GM18499 (cell line): Measurements from ENCODE around the gene BTBD8.
A peak's percentile ranks its signal among the peaks of the same experiment; 100 is the strongest.
"Not testable (repeated sequence)": the region's sequence is repeated elsewhere in the genome, so short reads cannot be mapped to it uniquely, and the experiment has no call there.

Experiments
- ATAC-seq: cut with Tn5 transposase; IDR thresholded peaks from one replicate; pipeline ENCODE4 v1.9.1; 2021; ENCODE audit warnings: moderate number of reproducible peaks; ENCODE audit not compliant: insufficient read depth, unreplicated experiment

BTBD8 gene

DNA sequence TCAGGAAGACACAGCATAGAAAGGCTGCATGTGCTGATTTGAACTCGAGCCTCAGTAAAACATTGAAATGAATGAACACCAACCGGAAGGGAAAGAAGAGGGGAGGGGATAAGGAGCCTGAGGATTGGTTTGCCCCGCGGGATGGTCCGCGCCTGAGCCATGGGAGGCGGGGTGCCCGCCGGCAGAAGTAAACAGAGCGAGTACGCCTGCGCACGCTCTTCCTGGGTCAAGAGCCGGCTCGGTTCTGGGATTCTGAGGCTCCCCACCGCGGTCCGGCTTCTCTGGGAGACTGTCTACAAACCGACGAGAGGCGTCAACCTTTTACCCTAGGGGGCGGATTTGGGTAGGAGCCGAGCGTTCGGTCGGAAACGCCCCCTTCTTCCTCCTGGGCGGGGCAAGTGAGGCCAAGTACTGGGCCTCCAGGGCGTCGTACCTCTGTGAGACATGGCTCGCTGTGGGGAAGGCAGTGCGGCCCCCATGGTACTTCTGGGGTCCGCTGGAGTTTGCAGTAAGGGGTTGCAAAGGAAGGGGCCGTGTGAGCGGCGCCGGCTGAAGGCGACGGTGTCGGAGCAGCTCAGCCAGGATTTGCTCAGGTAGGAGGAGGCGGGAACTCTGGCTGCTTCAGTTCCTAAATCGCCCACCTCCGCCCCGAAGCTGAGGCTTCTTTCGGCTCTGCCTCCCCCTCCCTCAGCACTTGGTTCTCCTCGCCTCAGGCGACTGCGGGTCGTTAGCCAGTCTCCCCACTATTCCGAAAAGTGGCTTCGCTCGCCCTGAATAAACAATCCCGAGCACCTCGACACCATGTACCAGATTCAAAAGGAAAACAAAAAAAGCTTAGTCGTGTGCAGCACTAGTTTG lies at the start of gene BTBD8:
Gene BTBD8, plus strand, starts transcription at position 218 of the 858 bp plus-strand sequence. Its CDS starts 227 bp downstream, at position 445.
- ATAC-seq, result peak; percentile 95

DNA sequence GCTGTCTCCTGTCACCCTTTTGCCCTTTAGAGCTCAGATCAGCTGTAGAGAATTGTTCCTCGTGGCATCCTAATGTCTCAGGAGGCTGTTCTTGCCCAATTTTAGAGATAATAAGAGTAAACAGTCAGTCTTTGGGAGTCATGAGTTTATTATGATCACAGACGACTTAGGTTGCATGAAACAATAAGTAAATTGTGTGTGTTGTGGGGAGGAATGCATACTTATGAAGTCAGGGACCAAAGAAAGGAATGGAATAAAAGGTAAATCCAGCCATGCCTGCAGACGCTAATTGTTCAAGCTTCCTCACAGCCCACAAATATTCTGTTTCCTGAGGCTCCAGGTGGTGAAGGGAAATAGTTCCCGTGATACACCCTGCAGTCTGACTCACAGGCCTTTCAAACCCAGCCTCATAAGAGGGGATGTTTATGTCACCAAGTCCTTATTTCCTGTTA lies 49.5 kb upstream of the BTBD8 start:
- no peak for ATAC-seq

DNA sequence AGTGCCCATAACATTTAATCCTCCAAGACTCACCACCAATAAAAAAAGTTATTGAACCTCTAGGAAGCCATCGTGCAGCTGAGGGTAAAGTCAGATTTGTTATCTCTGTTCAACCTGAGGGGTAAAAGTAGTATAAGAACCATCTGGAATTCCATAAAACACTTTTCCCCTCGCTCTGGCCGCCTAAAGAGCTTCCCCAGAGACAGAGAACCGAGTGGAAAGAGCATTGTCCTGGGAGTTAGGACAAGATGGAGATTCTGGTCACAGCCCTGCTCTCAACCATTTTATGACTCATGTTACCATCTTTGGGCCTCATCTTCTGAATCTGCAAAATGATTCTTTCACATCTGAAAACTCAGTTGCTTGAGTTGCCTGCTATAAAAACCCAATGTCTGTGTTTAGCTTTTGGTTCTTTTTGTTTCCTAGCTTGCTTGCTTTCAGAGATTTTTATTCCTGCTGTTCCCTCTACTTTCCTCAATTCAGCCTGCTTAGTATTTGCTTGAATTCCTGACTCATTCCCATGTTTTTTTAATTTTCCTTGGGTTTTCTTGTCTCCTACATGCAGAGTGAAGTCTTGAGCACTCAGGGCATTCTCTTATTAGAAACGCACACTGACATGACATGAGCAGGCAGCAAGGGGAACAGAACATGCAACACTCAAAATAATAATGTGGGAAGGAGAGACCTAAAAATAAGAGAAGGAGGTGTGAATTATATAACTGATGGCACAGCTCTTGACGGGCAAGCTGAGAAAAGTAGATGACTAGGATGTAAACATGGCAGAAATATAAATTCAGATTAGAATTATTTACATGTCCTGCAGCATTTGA lies 48.6 kb upstream of the BTBD8 start:
- ATAC-seq, result no peak

DNA sequence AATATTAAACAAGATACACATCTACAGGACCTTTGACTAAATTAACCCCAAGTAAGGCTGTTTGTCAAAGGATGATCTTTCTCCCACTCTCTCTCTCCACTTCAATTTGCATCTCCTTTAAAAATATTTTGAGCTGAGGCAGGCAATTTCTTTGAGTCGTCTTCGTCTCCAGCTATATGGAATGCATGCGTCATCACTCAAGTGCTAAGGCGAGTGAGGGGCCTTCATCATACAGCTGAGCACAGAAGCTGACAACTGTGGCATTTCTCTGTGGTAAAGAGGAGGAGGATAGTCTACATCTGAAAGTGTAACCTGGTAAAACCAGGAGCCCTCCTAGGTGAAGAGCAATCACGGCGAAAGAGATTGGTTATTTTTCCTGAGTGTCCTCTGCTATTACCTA lies 42.7 kb upstream of the BTBD8 start:
- ATAC-seq, result no peak

DNA sequence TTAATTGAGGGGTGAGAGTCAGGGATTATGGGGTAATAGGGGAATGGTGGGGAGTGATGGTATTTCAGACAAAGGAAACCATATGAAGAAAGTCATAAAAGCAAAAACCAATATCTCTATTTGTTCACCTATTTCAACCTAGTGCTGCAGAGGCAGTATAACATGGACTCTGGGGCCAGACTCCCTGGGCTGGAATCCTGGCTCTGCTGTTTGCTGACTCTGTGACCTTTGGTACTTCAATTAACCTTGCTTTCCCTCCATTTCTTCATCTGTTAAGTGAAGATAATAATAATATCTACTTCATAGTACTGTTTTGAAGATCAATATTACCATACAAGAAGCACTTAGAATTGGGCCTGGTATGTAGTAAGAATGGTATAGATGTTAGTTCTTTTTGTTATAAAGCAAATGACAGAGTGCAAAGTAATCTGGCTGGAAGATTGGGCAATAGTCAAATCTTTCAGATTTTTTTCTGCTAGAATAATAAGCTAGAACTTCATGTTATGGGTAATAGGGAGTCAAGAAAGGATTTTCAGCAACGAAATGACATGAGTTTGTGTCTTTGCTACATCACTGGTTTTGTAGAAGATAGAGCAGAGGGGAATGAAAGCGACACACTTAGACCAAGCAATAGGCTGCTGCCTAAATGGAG lies 41.3 kb upstream of the BTBD8 start:
- ATAC-seq, result no peak

DNA sequence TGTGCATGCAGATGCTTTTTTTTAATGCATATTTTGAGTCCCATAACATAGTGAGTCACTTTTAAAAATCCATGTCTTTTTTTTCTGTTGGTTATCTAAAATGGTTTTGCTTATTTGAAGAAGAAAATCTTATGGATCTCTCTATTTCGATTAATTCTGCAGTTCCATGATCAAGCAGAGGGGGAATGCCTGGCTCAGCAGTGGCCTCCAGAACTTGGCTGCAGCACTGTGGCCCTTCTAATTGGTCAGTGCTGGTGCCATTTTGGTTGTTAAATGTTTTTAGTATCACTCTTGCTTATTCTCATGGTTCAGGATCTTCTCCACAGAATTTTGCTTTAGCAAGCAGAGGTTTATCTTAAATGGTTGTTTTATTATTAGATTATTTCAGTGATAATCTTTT lies 39.2 kb upstream of the BTBD8 start:
- no peak for ATAC-seq

DNA sequence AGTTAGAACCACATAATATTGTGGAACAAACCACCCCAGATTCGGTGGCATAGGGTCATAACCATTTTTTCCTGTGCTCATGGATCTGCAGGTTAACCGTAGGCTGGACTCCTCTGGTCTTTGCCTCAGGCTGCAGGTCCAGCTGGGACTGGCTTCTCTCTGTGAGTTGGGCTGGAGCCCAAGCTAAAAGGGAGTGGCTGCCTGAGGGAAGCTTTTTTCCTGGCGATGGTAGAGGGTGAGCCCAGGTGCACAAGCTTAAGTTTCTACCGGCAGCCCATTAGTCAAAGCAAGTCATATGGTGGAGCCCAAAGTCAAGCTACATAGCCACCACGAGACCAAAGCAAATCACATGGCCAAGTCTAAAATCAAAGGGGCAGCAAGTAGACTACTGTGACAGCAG lies 36.5 kb upstream of the BTBD8 start:
- ATAC-seq, result no peak

DNA sequence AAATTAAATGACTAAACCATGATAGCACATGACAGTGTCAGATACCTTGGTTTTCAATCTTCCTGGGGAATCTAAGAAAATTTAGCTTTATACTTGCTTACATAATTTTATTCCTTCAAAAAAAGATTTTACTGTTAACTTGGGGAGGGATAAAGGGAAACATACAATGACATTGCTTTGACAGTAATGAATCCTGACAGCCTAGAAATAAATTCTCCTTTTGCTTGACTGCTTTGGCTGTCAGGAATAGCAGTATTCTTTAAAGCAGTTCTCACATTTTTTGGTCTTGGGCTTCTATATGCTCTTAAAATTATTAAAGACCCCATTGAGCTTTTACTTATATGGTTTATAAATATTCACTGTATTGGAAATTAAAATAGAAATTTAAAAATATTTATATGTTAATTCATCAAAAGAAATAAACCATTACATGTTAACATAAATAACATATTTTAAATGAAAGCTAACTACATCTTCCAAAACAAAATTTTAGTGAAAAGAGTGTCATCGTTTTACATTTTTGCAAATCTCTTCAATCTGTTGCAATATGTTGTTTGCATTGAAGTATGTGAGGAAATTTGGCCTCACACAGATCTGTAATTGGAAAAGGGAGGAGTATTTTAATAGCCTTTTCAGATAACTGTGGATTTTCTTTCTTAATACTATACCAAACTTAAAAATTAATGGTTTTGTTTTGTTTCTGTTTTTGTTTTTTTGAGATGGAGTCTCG lies 34.2 kb upstream of the BTBD8 start:
- no peak for ATAC-seq

DNA sequence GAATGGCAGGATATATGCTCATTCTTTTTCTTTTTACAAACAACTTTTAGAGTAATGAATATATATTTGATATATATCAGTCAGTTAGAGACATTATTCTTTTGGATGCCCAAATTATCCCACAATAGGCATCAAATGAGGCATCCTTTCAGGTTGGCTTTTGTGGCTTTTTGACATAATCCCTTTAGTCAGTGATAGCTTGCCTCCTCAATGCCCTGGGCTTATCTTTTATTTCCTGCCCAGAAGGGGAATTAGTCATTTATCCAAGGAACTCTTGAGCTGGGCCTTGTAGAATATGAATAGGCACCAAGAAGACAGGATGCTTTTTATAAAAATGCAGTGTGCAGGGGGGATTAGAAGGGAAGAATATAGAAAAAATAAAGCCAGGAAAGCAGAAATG lies 28.2 kb upstream of the BTBD8 start:
- ATAC-seq, result no peak

DNA sequence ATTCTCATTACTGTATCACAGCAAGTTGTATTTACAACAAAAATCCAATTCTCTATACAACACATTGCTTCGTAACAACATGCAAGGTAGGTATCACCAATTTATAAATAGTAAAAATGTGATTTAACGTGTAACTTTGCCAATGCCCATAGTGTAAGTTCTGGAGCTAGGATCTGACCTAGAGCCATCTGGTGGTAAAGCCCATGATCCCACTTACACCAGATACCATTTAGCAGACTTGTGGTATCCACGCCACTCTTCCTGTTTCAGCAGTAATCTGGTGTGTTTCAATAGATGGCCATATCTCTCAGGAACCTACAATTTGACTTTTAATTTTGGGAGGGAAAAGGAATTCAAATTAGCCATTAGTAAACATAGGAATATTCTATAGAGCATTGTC lies 15.1 kb upstream of the BTBD8 start:
- ATAC-seq, result no peak

DNA sequence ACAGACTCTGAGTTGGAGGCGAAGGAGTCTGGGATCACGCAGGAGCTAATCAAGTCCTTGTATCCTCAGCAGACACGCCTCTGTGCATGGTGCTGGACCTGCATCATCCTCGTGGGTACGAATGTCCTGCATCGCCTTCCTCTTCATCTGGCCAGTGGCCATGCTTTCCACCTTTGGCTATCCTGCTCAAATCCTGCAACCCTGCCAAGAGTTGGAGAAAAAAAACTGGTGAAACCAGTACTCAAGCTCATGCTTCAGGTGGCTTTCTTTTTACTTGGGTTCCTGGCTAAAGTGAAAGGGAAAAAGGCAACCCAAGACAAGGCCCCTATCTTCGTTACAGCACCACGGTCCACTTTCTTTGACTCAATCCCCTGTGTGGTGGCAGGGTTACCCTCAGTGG lies 13.8 kb upstream of the BTBD8 start:
- no peak for ATAC-seq

DNA sequence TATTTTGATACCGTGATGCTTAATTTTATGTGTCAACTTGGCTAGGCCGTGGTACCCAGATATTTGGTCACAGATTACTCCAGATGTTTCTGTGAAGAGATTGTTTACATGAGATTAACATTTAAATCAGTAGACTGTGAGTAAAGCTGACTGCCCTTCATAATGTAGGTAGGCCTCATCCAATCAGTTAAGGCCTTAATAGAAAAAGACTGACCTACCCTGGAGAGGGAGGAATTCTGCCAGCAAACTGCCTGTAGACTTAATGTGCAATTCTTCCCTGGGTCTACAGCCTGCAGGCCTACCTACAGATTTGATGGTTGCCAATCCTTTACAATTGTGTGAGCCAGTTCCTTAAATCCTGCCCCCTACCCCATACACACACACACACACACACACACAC lies 9.3 kb upstream of the BTBD8 start:
- ATAC-seq, result no peak

DNA sequence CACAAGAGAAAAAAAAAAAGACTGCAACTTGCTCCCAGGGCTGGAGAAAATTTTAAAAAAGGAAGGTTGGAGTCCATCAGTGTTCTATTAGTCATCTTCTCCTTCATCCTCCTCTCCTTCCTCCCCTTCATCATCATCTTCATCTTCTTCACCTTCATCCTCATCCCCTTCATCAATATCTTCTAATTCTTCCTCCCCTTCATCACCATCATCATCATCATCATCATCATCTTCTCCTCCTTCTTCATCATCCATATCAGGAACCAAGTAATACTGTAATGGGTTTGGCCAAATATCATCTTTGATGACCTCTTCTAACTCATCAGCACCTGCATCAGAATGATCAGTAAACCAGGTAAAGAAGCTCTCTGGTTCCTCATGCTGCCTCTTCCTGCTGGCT lies 5.7 kb upstream of the BTBD8 start:
- ATAC-seq, result not testable (repeated sequence)

DNA sequence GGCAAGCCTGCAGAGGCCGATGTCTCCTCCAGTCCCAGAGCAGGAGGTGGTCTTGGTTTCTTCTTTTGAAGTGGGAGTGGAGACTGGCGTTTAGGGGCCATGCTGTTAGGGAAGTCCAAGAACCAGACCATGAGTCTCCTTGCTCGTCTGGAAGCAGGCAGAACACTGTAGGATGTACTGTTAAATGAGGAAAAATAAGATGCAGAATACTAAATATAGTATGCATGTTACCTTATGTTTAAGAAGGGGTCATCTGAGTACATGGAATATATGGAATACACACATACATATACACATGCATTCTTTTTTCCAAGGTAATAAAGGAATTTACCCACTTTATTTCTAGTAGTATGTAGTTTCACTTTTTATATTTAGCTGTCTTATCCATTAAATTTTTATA lies 4.8 kb upstream of the BTBD8 start, which contains the start of gene SETSIP:
Gene SETSIP, minus strand, starts transcription at position 101 of the 400 bp plus-strand sequence. Its CDS starts 0 bp downstream, at position 101.
- no peak for ATAC-seq

DNA sequence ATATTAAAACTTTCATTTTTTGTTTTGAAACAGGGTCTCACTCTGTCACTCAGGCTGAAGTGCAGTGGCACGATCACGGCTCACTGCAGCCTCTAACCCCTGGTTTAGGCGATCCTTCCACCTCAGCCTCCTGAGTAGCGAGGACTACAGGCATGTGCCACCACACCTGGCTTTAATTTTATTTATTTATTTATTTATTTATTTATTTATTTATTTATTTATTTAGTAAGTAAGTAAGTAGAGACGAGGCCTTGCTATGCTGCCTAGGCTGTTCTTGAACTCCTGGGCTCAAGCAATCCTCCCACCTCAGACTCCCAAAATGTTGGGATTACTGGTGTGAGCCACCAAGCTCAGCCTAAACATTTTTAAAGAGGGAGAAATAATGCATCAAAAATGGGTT lies 3.8 kb upstream of the BTBD8 start:
- ATAC-seq, result no peak

DNA sequence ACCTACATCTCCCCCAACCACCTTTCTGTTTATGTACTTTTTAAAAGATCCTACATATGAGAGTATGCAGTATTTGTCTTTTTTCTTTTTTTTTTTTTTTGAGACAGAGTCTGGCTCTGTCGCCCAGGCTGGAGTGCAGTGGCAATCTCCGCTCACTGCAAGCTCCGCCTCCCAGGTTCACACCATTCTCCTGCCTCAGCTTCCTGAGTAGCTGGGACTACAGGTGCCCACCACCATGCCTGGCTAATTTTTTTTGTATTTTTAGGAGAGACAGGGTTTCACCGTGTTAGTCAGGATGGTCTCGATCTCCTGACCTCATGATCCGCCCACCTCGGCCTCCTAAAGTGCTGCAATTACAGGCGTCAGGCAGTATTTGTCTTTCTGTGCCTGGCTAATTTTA lies 2.1 kb upstream of the BTBD8 start:
- not testable (repeated sequence) for ATAC-seq

DNA sequence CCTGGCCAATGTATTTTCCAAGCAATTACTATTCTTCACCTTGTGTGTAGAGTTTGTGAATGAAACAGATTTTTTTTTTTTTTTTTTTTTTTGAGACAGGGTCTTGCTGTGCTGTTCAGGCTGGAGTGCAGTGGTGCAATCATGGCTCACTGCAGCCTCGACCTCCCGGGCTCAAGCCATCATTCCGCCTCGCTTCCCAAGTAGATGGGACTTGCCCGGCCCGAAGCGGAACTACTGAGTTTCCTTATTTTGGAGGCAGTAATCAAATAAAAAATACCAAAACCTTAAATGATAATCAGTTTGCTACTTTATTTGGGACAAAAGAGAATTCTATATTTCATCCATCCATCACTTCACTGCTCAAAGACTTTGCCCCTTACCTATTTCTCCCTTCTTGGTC lies 704 bp upstream of the BTBD8 start:
- no peak for ATAC-seq

DNA sequence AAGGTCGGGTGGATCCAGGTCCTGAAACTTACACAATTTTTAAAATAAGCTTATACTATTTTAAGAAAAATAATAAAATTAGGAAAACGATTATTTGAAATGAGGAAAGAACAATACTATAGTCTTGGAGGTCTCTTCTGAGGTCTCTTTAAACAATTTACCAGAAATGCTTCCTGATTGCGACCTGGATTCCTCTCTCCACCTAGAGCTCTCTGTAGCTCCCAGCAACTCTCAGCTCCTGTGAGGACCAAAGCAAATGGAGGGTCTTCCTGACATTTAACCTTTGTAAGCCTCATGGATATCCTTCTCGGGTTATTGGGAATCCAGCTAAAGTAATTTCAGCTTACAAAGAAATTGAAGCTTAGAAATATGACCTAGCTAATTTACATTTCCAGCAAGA lies 886 bp downstream of the BTBD8 start:
- no peak for ATAC-seq

DNA sequence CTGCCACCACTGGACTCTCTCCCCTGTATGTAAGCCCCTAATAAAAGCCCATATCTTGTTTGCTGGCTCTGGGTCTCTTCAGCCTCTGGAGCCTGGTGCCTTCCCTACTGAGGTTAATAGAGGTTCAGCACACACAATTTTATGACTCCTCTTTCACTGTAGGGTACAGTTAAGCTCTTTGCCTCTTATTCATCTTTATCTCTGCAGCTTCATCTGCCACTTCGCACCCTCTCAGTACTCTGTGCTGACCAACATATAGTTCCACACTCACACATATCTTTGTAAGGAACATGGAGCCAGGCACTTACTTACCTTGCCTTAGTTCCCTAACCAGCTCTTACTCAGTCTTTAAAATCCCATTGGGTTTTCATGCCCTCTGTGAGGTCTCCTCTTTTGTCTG lies 4.5 kb downstream of the BTBD8 start:
- no peak for ATAC-seq

DNA sequence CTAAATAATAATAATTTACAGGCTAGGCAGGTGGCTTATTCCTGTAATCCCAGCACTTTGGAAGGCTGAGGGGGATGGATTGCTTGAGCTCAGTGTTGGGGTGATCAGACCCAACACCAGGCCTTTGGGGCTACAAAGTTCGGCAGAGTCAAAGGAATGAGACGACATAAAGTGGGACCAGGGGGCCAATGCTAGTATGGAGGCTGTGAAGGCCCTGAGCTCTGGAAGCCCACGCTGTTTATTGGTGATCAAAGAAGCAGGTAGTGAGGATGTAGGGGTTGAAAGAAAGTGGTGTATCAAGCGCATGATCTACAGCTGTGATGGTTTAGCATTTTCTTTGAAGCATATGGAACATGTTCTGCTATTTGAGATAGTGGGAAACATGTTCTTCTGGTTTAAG lies 5.6 kb downstream of the BTBD8 start:
- no peak for ATAC-seq
